Astrocyte (in vitro differentiated cells and primary cell): ENCODE data around the gene MDN1.

ENCODE experiments used
- EZH2 ChIP-seq: IDR thresholded peaks from 2 replicates; pipeline ENCODE4 v1.6.1; 2012; ENCODE audit warnings: mild to moderate bottlenecking, low read length, inconsistent platforms; ENCODE audit not compliant: insufficient read depth
- TF ChIP-seq, protein P1 (sequence below): IDR thresholded peaks from 2 replicates; pipeline ENCODE4 v1.5.1; 2011; ENCODE audit warnings: low read depth, mild to moderate bottlenecking, inconsistent platforms, low read length, moderate library complexity; ENCODE audit not compliant: insufficient read depth

DNA sequence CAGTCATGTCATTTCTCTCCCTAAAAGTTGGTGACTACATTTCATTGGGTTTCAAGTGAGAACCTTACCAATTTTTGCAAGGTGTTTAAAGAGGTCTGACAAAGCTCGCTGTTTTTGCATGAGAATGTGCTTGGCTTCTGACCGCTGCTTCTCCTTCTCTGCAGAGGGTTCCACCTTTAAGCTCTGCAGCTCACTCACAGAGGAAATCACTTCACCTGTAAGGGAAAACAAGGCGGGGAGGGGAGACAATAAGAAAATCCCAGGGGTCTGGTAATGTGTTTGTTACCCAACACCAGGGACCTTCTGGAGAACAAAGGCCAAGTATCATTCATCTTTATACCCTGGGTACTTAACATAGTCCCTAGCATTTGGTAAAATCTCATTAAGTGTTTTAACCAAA, 141.1 kb downstream of the MDN1 start:
- no peak for TF ChIP-seq EZH2
- TF ChIP-seq, protein P1, sequence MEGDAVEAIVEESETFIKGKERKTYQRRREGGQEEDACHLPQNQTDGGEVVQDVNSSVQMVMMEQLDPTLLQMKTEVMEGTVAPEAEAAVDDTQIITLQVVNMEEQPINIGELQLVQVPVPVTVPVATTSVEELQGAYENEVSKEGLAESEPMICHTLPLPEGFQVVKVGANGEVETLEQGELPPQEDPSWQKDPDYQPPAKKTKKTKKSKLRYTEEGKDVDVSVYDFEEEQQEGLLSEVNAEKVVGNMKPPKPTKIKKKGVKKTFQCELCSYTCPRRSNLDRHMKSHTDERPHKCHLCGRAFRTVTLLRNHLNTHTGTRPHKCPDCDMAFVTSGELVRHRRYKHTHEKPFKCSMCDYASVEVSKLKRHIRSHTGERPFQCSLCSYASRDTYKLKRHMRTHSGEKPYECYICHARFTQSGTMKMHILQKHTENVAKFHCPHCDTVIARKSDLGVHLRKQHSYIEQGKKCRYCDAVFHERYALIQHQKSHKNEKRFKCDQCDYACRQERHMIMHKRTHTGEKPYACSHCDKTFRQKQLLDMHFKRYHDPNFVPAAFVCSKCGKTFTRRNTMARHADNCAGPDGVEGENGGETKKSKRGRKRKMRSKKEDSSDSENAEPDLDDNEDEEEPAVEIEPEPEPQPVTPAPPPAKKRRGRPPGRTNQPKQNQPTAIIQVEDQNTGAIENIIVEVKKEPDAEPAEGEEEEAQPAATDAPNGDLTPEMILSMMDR: no peak
